IPS DF 6.9 (cell line): ENCODE data around the gene POF1B.

Experiments
- DNase-seq: peaks from one replicate; pipeline ENCODE4 v3.0.0-alpha.2; 2013; ENCODE audit warnings: low read depth, low spot score
- H3K27ac ChIP-seq: one replicate; pipeline ENCODE4 v1.5.1; 2013; ENCODE audit warnings: low read length, control low read depth
- H3K27me3 ChIP-seq: 2 replicates; pipeline ENCODE4 v1.6.1; 2013; ENCODE audit warnings: mild to moderate bottlenecking, low read length; ENCODE audit not compliant: control insufficient read depth, insufficient read depth
- H3K36me3 ChIP-seq: 2 replicates; pipeline ENCODE4 v1.6.1; 2013; ENCODE audit warnings: low read length; ENCODE audit not compliant: control insufficient read depth, insufficient read depth
- H3K4me1 ChIP-seq: 2 replicates; pipeline ENCODE4 v1.6.1; 2013; ENCODE audit warnings: low read length; ENCODE audit not compliant: control insufficient read depth, insufficient read depth
- H3K4me3 ChIP-seq: 2 replicates; pipeline ENCODE4 v1.5.1; 2013; ENCODE audit warnings: mild to moderate bottlenecking, low read length
- H3K9me3 ChIP-seq: 2 replicates; pipeline ENCODE4 v1.6.1; 2013; ENCODE audit warnings: low read length, inconsistent platforms; ENCODE audit not compliant: control insufficient read depth, insufficient read depth
- WGBS: extraction: QIAGEN DNeasy Blood & Tissue Kit; methylation state at CpG from one replicate; pipeline ENCODE4 v1.1.7; 2013; ENCODE audit warnings: mixed read lengths, missing lambda C conversion rate; ENCODE audit not compliant: insufficient read length, insufficient coverage; 5-methylcytosine and 5-hydroxymethylcytosine counted together

The POF1B gene

DNA sequence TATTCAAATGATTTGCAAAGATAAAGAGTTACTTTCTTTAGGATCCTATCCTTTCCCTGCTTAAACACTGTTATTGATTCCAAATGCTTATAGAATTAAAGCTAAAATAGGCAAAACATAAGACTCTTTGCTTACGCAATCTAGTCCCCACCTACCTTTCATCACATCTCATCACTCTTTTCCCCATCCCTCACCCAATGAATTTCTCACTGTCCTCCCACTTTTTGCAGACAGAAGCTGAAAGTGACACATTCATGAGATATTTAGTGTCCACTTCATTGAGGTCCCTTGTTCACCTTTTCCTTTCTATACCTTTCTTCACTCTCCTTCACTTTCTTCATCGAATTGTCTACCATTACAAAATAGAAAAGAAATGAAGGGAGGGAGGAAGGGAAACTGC lies 136.3 kb downstream of the POF1B start:
- peak overlapping the region; percentile 99; the same call in 1 of the 2 replicates for H3K4me3 ChIP-seq
- DNase-seq, result no peak
- H3K27ac ChIP-seq, result no peak overlapping the region

More for the DNA sequence above, 136.3 kb downstream of the POF1B start:
- Histone ChIP-seq H3K36me3 (no peaks in the 10 kb centered on the region), H3K9me3 (no peaks in the 10 kb centered on the region), H3K27me3 (no peaks in the 10 kb centered on the region), H3K4me1 (no peaks in the 10 kb centered on the region)
- 100% methylated on average over 1 of the region's 2 CpGs for WGBS
